GM20431 (cell line): ENCODE measurements around the gene HTR4.

Source experiments
- in situ Hi-C: fragments of 300-500 bp; cut with MseI, MboI; formaldehyde crosslinking; loops from one replicate; pipeline ENCODE4 v1.15.0; 2020; ENCODE audit warnings: low sequenced_read_pairs; ENCODE audit not compliant: unreplicated experiment

HTR4 gene

GRCh38 chr5:148484651-148485050 lies 169.7 kb downstream of the HTR4 start:
- in situ Hi-C loops = no loop called here

GRCh38 chr5:148483750-148484149 lies 170.6 kb downstream of the HTR4 start:
- in situ Hi-C loops = no loop called here

- in situ Hi-C loops = no loop called here
These were observed 171.4 kb downstream of the HTR4 start for GRCh38 chr5:148482697-148483462.

GRCh38 chr5:148482196-148482595 lies 172.1 kb downstream of the HTR4 start:
- in situ Hi-C loops = no loop called here

GRCh38 chr5:148477429-148477828 lies 176.9 kb downstream of the HTR4 start:
- in situ Hi-C loops = no loop called here

- in situ Hi-C loops = no loop called here
These were observed 178.0 kb downstream of the HTR4 start for GRCh38 chr5:148476302-148476701.

GRCh38 chr5:148474025-148474511 lies 180.3 kb downstream of the HTR4 start:
- in situ Hi-C loops = loop anchor here (25.0 kb wide), 1 partner anchor 238 kb away; no protein-coding TSS in a partner anchor

GRCh38 chr5:148471379-148471778 lies 182.9 kb downstream of the HTR4 start:
- in situ Hi-C loops = loop anchor here (25.0 kb wide), 1 partner anchor 241 kb away; no protein-coding TSS in a partner anchor

- in situ Hi-C loops = loop anchor here (25.0 kb wide), 1 partner anchor 243 kb away; no protein-coding TSS in a partner anchor
These were observed 184.8 kb downstream of the HTR4 start for GRCh38 chr5:148469501-148469935.

GRCh38 chr5:148468746-148469145 lies 185.6 kb downstream of the HTR4 start:
- in situ Hi-C loops = loop anchor here (25.0 kb wide), 1 partner anchor 244 kb away; no protein-coding TSS in a partner anchor

- in situ Hi-C loops = loop anchor here (25.0 kb wide), 1 partner anchor 244 kb away; no protein-coding TSS in a partner anchor
These were observed 186.4 kb downstream of the HTR4 start for GRCh38 chr5:148467958-148468357.

- in situ Hi-C loops = loop anchor here (25.0 kb wide), 1 partner anchor 246 kb away; no protein-coding TSS in a partner anchor
These were observed 188.1 kb downstream of the HTR4 start for GRCh38 chr5:148466236-148466580.

GRCh38 chr5:148465381-148466235 lies 188.7 kb downstream of the HTR4 start:
- in situ Hi-C loops = loop anchor here (25.0 kb wide), 1 partner anchor 247 kb away; no protein-coding TSS in a partner anchor

- in situ Hi-C loops = loop anchor here (25.0 kb wide), 1 partner anchor 253 kb away; no protein-coding TSS in a partner anchor
These were observed 194.7 kb downstream of the HTR4 start for GRCh38 chr5:148459669-148460068.

- in situ Hi-C loops = loop anchor here (25.0 kb wide), 1 partner anchor 254 kb away; no protein-coding TSS in a partner anchor
These were observed 196.1 kb downstream of the HTR4 start for GRCh38 chr5:148458036-148458888.

- in situ Hi-C loops = loop anchor here (25.0 kb wide), 1 partner anchor 255 kb away; no protein-coding TSS in a partner anchor
These were observed 197.1 kb downstream of the HTR4 start for GRCh38 chr5:148457183-148457620.

- in situ Hi-C loops = loop anchor here (25.0 kb wide), 1 partner anchor 257 kb away; no protein-coding TSS in a partner anchor
These were observed 199.1 kb downstream of the HTR4 start for GRCh38 chr5:148455185-148455584.

GRCh38 chr5:148454576-148454975 lies 199.8 kb downstream of the HTR4 start:
- in situ Hi-C loops = loop anchor here (25.0 kb wide), 1 partner anchor 258 kb away; no protein-coding TSS in a partner anchor
